ENCODE data around the gene KCNK16. TPM values are rescaled to one million over a fixed set of nuclear protein-coding genes. Genes with fewer than 3 reads are reported as not detected.

Gene KCNK16
- total and polyA plus RNA-seq, 10 of the 15 experiments (the other 5 are each of a cell fraction or from before 2014, with no cell fraction given): not detected

GRCh38 chr6:39307462-39307861 lies 15.0 kb downstream of the KCNK16 start:
- RAD21 ChIA-PET (ENCODE audit: unreplicated experiment): interaction anchor here (1.1 kb wide), 1 partner anchor 142 kb away, joined by 4 read pairs; no protein-coding TSS in a partner anchor
- intact Hi-C loops (cut with micrococcal nuclease; ENCODE audit: unreplicated experiment) (no loop called here), in situ Hi-C loops (cut with MboI) (no loop called here)
- Histone ChIP-seq H3K27ac (ENCODE audit: control insufficient read depth, insufficient read depth) (no peak overlapping the region), H3K4me3 (no peak overlapping the region), H3K9ac (ENCODE audit: control insufficient read depth, insufficient read depth, low read length) (no peak overlapping the region), H4K20me1 (ENCODE audit: control insufficient read depth, insufficient read depth) (no peaks in the 10 kb centered on the region), H3K79me2 (ENCODE audit: control insufficient read depth, insufficient read depth, low read length) (no peaks in the 10 kb centered on the region), H3K4me2 (ENCODE audit: control insufficient read depth, insufficient read depth) (no peak overlapping the region), H2AFZ (ENCODE audit: control insufficient read depth, low read depth, low read length) (no peak overlapping the region), H3K27me3 (replicated peaks in 1 of 2; ENCODE audit: control insufficient read depth in 2 of 2, insufficient read depth in 2 of 2, low read length in 1 of 2) (peaks cover 0 to 3% of the 10 kb centered on the region in 2 experiments; a peak in 3 of 4 replicates), H3K4me1 (ENCODE audit: control insufficient read depth, insufficient read depth, low read length) (0 out of 2 replicates have a peak, but pooled peaks cover 2% of the 10 kb centered on the region), H3K9me3 (replicated peaks; ENCODE audit: control insufficient read depth, insufficient read depth, low read length) (no peaks in the 10 kb centered on the region), H3K36me3 (ENCODE audit: control insufficient read depth in 2 of 2, insufficient read depth in 2 of 2, low read length in 1 of 2) (no peaks in the 10 kb centered on the region)
- SMC1A ChIA-PET (ENCODE audit: uncharacterized antibody, unreplicated experiment): interaction anchor here (1.1 to 7.4 kb wide), 2 partner anchors 141 to 432 kb away, joined by 3 to 83 read pairs; no protein-coding TSS in a partner anchor
- no TSS peak for BruUV-seq (replicated peaks)
- FAIRE-seq (no peak), ATAC-seq (no peak), DNase-seq (ENCODE audit: low read depth, low spot score) (no peak)
- WGBS (ENCODE audit: insufficient coverage, insufficient replicate concordance, low lambda C conversion rate, missing lambda C conversion rate): 17% methylated on average over 3 of the region's 3 CpGs
- POLR2A ChIA-PET: no interaction called here
- CTCF ChIA-PET: interaction anchor here (1.3 to 6.6 kb wide), 3 partner anchors 141 to 435 kb away, joined by 5 to 73 read pairs (median 7); no protein-coding TSS in a partner anchor
- TF ChIP-seq SUZ12 (IDR thresholded peaks at IDR 0.05; ENCODE audit: unreplicated experiment) (no peak), BCLAF1 (IDR thresholded peaks at IDR 0.05) (no peak), RAD21 (IDR thresholded peaks at IDR 0.05; ENCODE audit: insufficient read depth, low read depth, low read length) (no peak), ASH2L (IDR thresholded peaks at IDR 0.05; ENCODE audit: borderline replicate concordance, low read depth) (no peak), BRCA1 (IDR thresholded peaks at IDR 0.05; ENCODE audit: low read depth, low read length) (no peak), ATF7 (IDR thresholded peaks at IDR 0.05; ENCODE audit: low read depth) (no peak), STAT1 (conservative IDR thresholded peaks at IDR 0.05) (no peak), BCL3 (IDR thresholded peaks at IDR 0.05; ENCODE audit: borderline replicate concordance, insufficient read depth, low read depth, low read length, poor library complexity, severe bottlenecking) (no peak), LARP7 (IDR thresholded peaks at IDR 0.05) (no peak), CBFB (IDR thresholded peaks at IDR 0.05; ENCODE audit: low read depth) (no peak), PAX5 (IDR thresholded peaks at IDR 0.05; ENCODE audit: borderline replicate concordance, low read depth, low read length) (no peak), NKRF (conservative IDR thresholded peaks at IDR 0.05) (no peak), TAF1 (IDR thresholded peaks at IDR 0.05; ENCODE audit: borderline replicate concordance, low read depth, low read length) (no peak), CEBPZ (IDR thresholded peaks at IDR 0.05; ENCODE audit: low read depth, low read length) (no peak), EED (IDR thresholded peaks at IDR 0.05; ENCODE audit: low read depth) (no peak)

Measured in GM12878 (cell line).